GM12878 (cell line): Measurements from ENCODE around the gene PCSK6. TPM values are rescaled to one million over a fixed set of nuclear protein-coding genes. Genes with fewer than 3 reads are reported as not detected.

Experiments used
- ATAC-seq: fragments of 200-7000 bp; cut with Tn5 transposase; 3 replicates; pipeline ENCODE4 v1.9.1; 2020; ENCODE audit warnings: mild to moderate bottlenecking, moderate library complexity
- BruUV-seq: library from RNA; stranded (reverse); fragments of 400-500 nt; replicated peaks from 2 replicates; lab custom pipeline; 2021; lab: Mats Ljungman, UMichigan
- CTCF ChIA-PET: fragments of 300-600 bp; sonication (Branson Sonifier 250); formaldehyde crosslinking; extraction: SDS; loops from one replicate; lab custom pipeline; 2021; ENCODE audit warnings: inconsistent platforms; lab: Yijun Ruan, JAX
- POLR2A ChIA-PET: fragments of 350-600 bp; formaldehyde crosslinking; extraction: SDS; loops from one replicate; lab custom pipeline; 2021; ENCODE audit warnings: inconsistent platforms; lab: Charles Lee
- RAD21 ChIA-PET: fragments of 300-600 bp; sonication (Branson Sonifier 250); formaldehyde crosslinking; loops from one replicate; lab custom pipeline; 2023; ENCODE audit warnings: antibody characterized with exemption; ENCODE audit not compliant: unreplicated experiment; lab: Charles Lee
- SMC1A ChIA-PET: fragments of 300-600 bp; sonication (Branson Sonifier 250); formaldehyde crosslinking; loops from one replicate; lab custom pipeline; 2023; ENCODE audit not compliant: unreplicated experiment, uncharacterized antibody; lab: Charles Lee
- DNase-seq: peaks from one replicate; pipeline ENCODE4 v3.0.0-alpha.2; 2011; ENCODE audit warnings: low read depth, low spot score
- FAIRE-seq: peaks from 3 replicates; lab custom pipeline; 2011; peaks lifted over from hg19 to GRCh38; lab: Jason Lieb, UNC
- H2AFZ ChIP-seq: 2 replicates; pipeline ENCODE4 v1.6.0; 2011; ENCODE audit warnings: low read depth, low read length, control low read depth; ENCODE audit not compliant: control insufficient read depth
- H3K27ac ChIP-seq: 2 replicates; pipeline ENCODE4 v1.5.1; 2011; ENCODE audit warnings: control low read depth; ENCODE audit not compliant: control insufficient read depth, insufficient read depth
- H3K27me3 ChIP-seq, 2 experiments: replicated peaks in 1 of 2; 2 replicates each; pipeline versions ENCODE4 v1.6.0 to v1.6.1; 2011; ENCODE audit warnings: low read length in 1 of 2; ENCODE audit not compliant: control insufficient read depth in 2 of 2, insufficient read depth in 2 of 2
- H3K36me3 ChIP-seq, 2 experiments: 2 replicates each; pipeline ENCODE4 v1.5.1; 2011; ENCODE audit warnings: low read length in 1 of 2; ENCODE audit not compliant: control insufficient read depth in 2 of 2, insufficient read depth in 2 of 2
- H3K4me1 ChIP-seq: 2 replicates; pipeline ENCODE4 v1.6.1; 2011; ENCODE audit warnings: mild to moderate bottlenecking, low read length, moderate library complexity, mixed read lengths; ENCODE audit not compliant: control insufficient read depth, insufficient read depth
- H3K4me2 ChIP-seq: 2 replicates; pipeline ENCODE4 v1.6.0; 2011; ENCODE audit warnings: control low read depth; ENCODE audit not compliant: control insufficient read depth, insufficient read depth
- H3K4me3 ChIP-seq: fragments of 200-600 bp; sonication (generic); 2 replicates; pipeline ENCODE4 v1.5.1; 2016
- H3K79me2 ChIP-seq: 2 replicates; pipeline ENCODE4 v1.6.0; 2011; ENCODE audit warnings: low read length; ENCODE audit not compliant: control insufficient read depth, insufficient read depth
- H3K9ac ChIP-seq: 2 replicates; pipeline ENCODE4 v1.8.0; 2011; ENCODE audit warnings: low read length, control low read depth, mixed read lengths; ENCODE audit not compliant: control insufficient read depth, insufficient read depth
- H3K9me3 ChIP-seq: replicated peaks from 3 replicates; pipeline ENCODE4 v1.5.1; 2011; ENCODE audit warnings: mild to moderate bottlenecking, low read length; ENCODE audit not compliant: control insufficient read depth, insufficient read depth
- H4K20me1 ChIP-seq: 2 replicates; pipeline ENCODE4 v1.6.0; 2011; ENCODE audit not compliant: control insufficient read depth, insufficient read depth
- ATF3 ChIP-seq: IDR thresholded peaks from 2 replicates; pipeline ENCODE4 v1.6.1; 2011; ENCODE audit warnings: low read depth, mild to moderate bottlenecking, low read length, moderate library complexity, borderline replicate concordance; ENCODE audit errors: extremely low read depth
- CBX3 ChIP-seq: fragments of 200-600 bp; sonication (generic); IDR thresholded peaks from 2 replicates; pipeline ENCODE4 v1.6.1; 2016; ENCODE audit warnings: low read depth, borderline replicate concordance
- CBX5 ChIP-seq: sonication (generic); IDR thresholded peaks from 2 replicates; pipeline ENCODE4 v1.6.1; 2016; ENCODE audit warnings: low read depth, moderate library complexity, mild to moderate bottlenecking, inconsistent platforms
- CHD1 ChIP-seq: IDR thresholded peaks from 2 replicates; pipeline ENCODE4 v1.6.1; 2012; ENCODE audit warnings: low read depth, low read length, improper control_type of control experiment
- HDAC6 ChIP-seq: fragments of 200-600 bp; sonication (generic); IDR thresholded peaks from one replicate; pipeline ENCODE4 v1.8.0; 2017; ENCODE audit warnings: antibody characterized with exemption; ENCODE audit not compliant: unreplicated experiment
- HDGF ChIP-seq: fragments of 450-650 bp; IDR thresholded peaks from 2 replicates; pipeline ENCODE4 v1.6.1; 2016; ENCODE audit warnings: antibody characterized with exemption
- IRF3 ChIP-seq: fragments of 450-650 bp; IDR thresholded peaks from 2 replicates; pipeline ENCODE4 v1.6.1; 2014; ENCODE audit warnings: mild to moderate bottlenecking
- NR2C1 ChIP-seq: fragments of 450-650 bp; IDR thresholded peaks from 2 replicates; pipeline ENCODE4 v1.6.1; 2017; ENCODE audit warnings: antibody characterized with exemption, mild to moderate bottlenecking, moderate library complexity
- NR2F1 ChIP-seq: fragments of 450-650 bp; conservative IDR thresholded peaks from 2 replicates; pipeline ENCODE4 v1.6.1; 2017; ENCODE audit warnings: mild to moderate bottlenecking
- NRF1 ChIP-seq: conservative IDR thresholded peaks from 2 replicates; pipeline ENCODE4 v1.6.1; 2011; ENCODE audit warnings: mild to moderate bottlenecking, low read depth, low read length, improper control_type of control experiment
- SP1 ChIP-seq: IDR thresholded peaks from one replicate; pipeline ENCODE4 v1.6.1; 2011; ENCODE audit warnings: low read depth, low read length
- ZBTB33 ChIP-seq: fragments of 450-650 bp; IDR thresholded peaks from 2 replicates; pipeline ENCODE4 v1.6.1; 2017; ENCODE audit warnings: mild to moderate bottlenecking
- WGBS: methylation state at CpG from one replicate; pipeline ENCODE4 v1.1.6; 2016; ENCODE audit warnings: low lambda C conversion rate; ENCODE audit not compliant: insufficient replicate concordance, insufficient coverage; ENCODE audit errors: missing lambda C conversion rate; 5-methylcytosine and 5-hydroxymethylcytosine counted together
- in situ Hi-C: fragments of 300-500 bp; cut with MboI; formaldehyde crosslinking; loops from 9 replicates; pipeline ENCODE4 v1.14.3; 2018; ENCODE audit warnings: mixed read lengths
- intact Hi-C: fragments of 100-400 bp; cut with micrococcal nuclease; formaldehyde crosslinking; loops from one replicate; pipeline ENCODE4 v1.14.2; 2022; ENCODE audit not compliant: unreplicated experiment
- polyA plus RNA-seq, 11 experiments: library from polyadenylated mRNA; depleted of rRNA in 4 of 11; unstranded in 6 of 11; stranded (reverse) in 5 of 11; fragments of >200 nt; fragmentation: Nextera tagmentation in 4 of 11; fragmentation: Illumina TruSeq in 1 of 11; extraction: Ambion mirVana in 4 of 11; extraction: Trizol in 1 of 11; gene quantifications; 1 replicate in 1 of 11; 2 replicates in 10 of 11; pipeline versions ENCODE4 v1.2.1 to v1.2.3, GENCODE V29; 2011 to 2016; ENCODE audit warnings: inconsistent platforms in 2 of 11, missing spikeins in 2 of 11, low read depth in 1 of 11
- total RNA-seq, 4 experiments: library from RNA; depleted of rRNA in 3 of 4; stranded (reverse); fragments of >200 nt in 3 of 4; fragmentation: Illumina TruSeq in 1 of 4; extraction: Trizol in 1 of 4; gene quantifications; 2 replicates each; pipeline versions ENCODE4 v1.2.1 to v1.2.3, GENCODE V29; 2013 to 2021

The PCSK6 gene
- total and polyA plus RNA-seq, 10 of the 15 experiments (the other 5 are each of a cell fraction or from before 2014, with no cell fraction given) = 0.19 to 0.67 (median 0.25) TPM; not detected in 4

- FAIRE-seq = no peak
- intact Hi-C loops = no loop called here
- Histone ChIP-seq H3K4me3 (no peak overlapping the region), H3K27me3 (peaks cover 0 to 5% of the 10 kb centered on the region in 2 experiments; a peak in 3 of 4 replicates), H3K9me3 (no peaks in the 10 kb centered on the region), H2AFZ (no peak overlapping the region), H3K9ac (no peak overlapping the region), H4K20me1 (no peaks in the 10 kb centered on the region), H3K79me2 (no peaks in the 10 kb centered on the region), H3K36me3 (no peaks in the 10 kb centered on the region), H3K27ac (no peak overlapping the region), H3K4me1 (no peaks in the 10 kb centered on the region), H3K4me2 (no peak overlapping the region)
- 58% methylated on average over 17 of the region's 24 CpGs for WGBS
- TF ChIP-seq IRF3 = no peak
- TF ChIP-seq NRF1 = no peak
- no peak for TF ChIP-seq CHD1
- no peak for TF ChIP-seq HDAC6
- TF ChIP-seq ATF3 = no peak
- RAD21 ChIA-PET = no interaction called here
- POLR2A ChIA-PET = no interaction called here
- CTCF ChIA-PET = no interaction called here
- SMC1A ChIA-PET = no interaction called here
- in situ Hi-C loops = no loop called here
- ATAC-seq = no peak
- DNase-seq = no peak
- BruUV-seq = no TSS peak
Measured at GRCh38 chr15:101398247-101398646, 91.3 kb downstream of the PCSK6 start.

GRCh38 chr15:101397521-101398003, 91.9 kb downstream of the PCSK6 start:
- Histone ChIP-seq H3K4me1 (no peaks in the 10 kb centered on the region), H3K36me3 (no peaks in the 10 kb centered on the region), H3K9me3 (no peaks in the 10 kb centered on the region), H3K9ac (no peak overlapping the region), H4K20me1 (no peaks in the 10 kb centered on the region), H3K27me3 (peaks cover 0 to 5% of the 10 kb centered on the region in 2 experiments; a peak in 3 of 4 replicates), H3K4me2 (no peak overlapping the region), H2AFZ (no peak overlapping the region), H3K27ac (no peak overlapping the region), H3K4me3 (no peak overlapping the region), H3K79me2 (no peaks in the 10 kb centered on the region)
- intact Hi-C loops (no loop called here), in situ Hi-C loops (no loop called here)
- ChIA-PET POLR2A (no interaction called here), RAD21 (no interaction called here), SMC1A (no interaction called here), CTCF (no interaction called here)
- DNase-seq (no peak), FAIRE-seq (no peak), ATAC-seq (no peak)
- no TSS peak for BruUV-seq
- WGBS = 12% methylated on average over 12 of the region's 12 CpGs
- TF ChIP-seq CBX5 = no peak
- TF ChIP-seq HDGF = no peak
- no peak for TF ChIP-seq IRF3
- no peak for TF ChIP-seq SP1
- no peak for TF ChIP-seq NR2C1
- TF ChIP-seq NR2F1 = no peak
- TF ChIP-seq ATF3 = no peak
- no peak for TF ChIP-seq CBX3
- TF ChIP-seq ZBTB33 = no peak
